Natural killer cell (primary cell): ENCODE measurements around the gene BCAS3. TPM values are rescaled to one million over a fixed set of nuclear protein-coding genes. Genes with fewer than 3 reads are reported as not detected.

Experiments used
- ATAC-seq, 3 donors: fragments of 150-1000 bp in 2 of 3; fragments of 200-7000 bp in 1 of 3; cut with Tn5 transposase; 1 replicate in 1 of 3; 2 replicates in 2 of 3; pipeline ENCODE4 v1.10.0; 2021; ENCODE audit warnings: mild to moderate bottlenecking in 2 of 3, moderate library complexity in 2 of 3
- DNase-seq, 2 donors: peaks; one replicate each; pipeline versions ENCODE4 v3.0.0 to v3.0.0-alpha.2; 2013 to 2021; ENCODE audit warnings: mixed read lengths in 1 of 2
- H3K27ac ChIP-seq: one replicate; pipeline ENCODE4 v1.5.1; 2013; ENCODE audit warnings: mild to moderate bottlenecking, low read length
- H3K27me3 ChIP-seq: one replicate; pipeline ENCODE4 v1.6.1; 2013; ENCODE audit warnings: low read length; ENCODE audit not compliant: control insufficient read depth, insufficient read depth
- H3K36me3 ChIP-seq: one replicate; pipeline ENCODE4 v1.6.1; 2013; ENCODE audit warnings: low read length; ENCODE audit not compliant: control insufficient read depth, insufficient read depth
- H3K4me1 ChIP-seq: one replicate; pipeline ENCODE4 v1.6.1; 2013; ENCODE audit warnings: low read length; ENCODE audit not compliant: control insufficient read depth, insufficient read depth
- H3K4me3 ChIP-seq: one replicate; pipeline ENCODE4 v1.5.1; 2013; ENCODE audit warnings: low read length
- H3K9me3 ChIP-seq: one replicate; pipeline ENCODE4 v1.6.1; 2013; ENCODE audit warnings: low read length; ENCODE audit not compliant: control insufficient read depth, insufficient read depth
- H3K27ac Mint-ChIP-seq, 2 donors: one replicate each; pipeline ENCODE4 v1.8.0; 2022; ENCODE audit warnings: mild to moderate bottlenecking in 2 of 2, mixed read lengths in 2 of 2, moderate library complexity in 1 of 2
- H3K27me3 Mint-ChIP-seq, 2 donors: one replicate each; pipeline ENCODE4 v1.8.0; 2022; ENCODE audit warnings: low read depth in 2 of 2, mixed read lengths in 2 of 2
- H3K36me3 Mint-ChIP-seq: one replicate; pipeline ENCODE4 v1.8.0; 2022; ENCODE audit warnings: mixed read lengths
- H3K4me1 Mint-ChIP-seq, 2 donors: one replicate each; pipeline ENCODE4 v1.8.0; 2022; ENCODE audit warnings: mixed read lengths in 2 of 2
- H3K4me3 Mint-ChIP-seq: one replicate; pipeline ENCODE4 v1.8.0; 2022; ENCODE audit warnings: mild to moderate bottlenecking, moderate library complexity, mixed read lengths
- H3K9me3 Mint-ChIP-seq, 2 donors: one replicate each; pipeline ENCODE4 v1.8.0; 2022; ENCODE audit warnings: mixed read lengths in 2 of 2
- CTCF ChIP-seq: fragments of 200-600 bp; IDR thresholded peaks from one replicate; pipeline ENCODE4 v1.8.0; 2022; ENCODE audit warnings: antibody characterized with exemption
- WGBS: methylation state at CpG from one replicate; pipeline ENCODE4 v1.1.7; 2013; ENCODE audit warnings: missing lambda C conversion rate; ENCODE audit not compliant: insufficient coverage; 5-methylcytosine and 5-hydroxymethylcytosine counted together
- intact Hi-C: fragments of 100-400 bp; cut with micrococcal nuclease; formaldehyde crosslinking; loops from one replicate; pipeline ENCODE4 v1.14.2; 2022
- total RNA-seq, 4 donors: library from RNA; stranded (reverse); fragments of 120-200 nt in 1 of 4; gene quantifications; one replicate each; pipeline versions ENCODE4 v1.2.3 to v1.2.4, GENCODE V29; 2013 to 2022

BCAS3 gene
- total RNA-seq, 3 donors from 2014 or later (not counting 1 experiment from before 2014, with no cell fraction given), result 60.5 to 87.8 (median 72.0) TPM

GRCh38 chr17:61406971-61407911, 729.6 kb downstream of the BCAS3 start:
- Mint-ChIP-seq H3K9me3 (no peaks in the 10 kb centered on the region), H3K4me1 (peaks cover 21 to 40% of the 10 kb centered on the region in 2 donors), H3K27ac (no peak overlapping the region), H3K4me3 (no peak overlapping the region), H3K36me3 (no peaks in the 10 kb centered on the region), H3K27me3 (peaks cover 45 to 58% of the 10 kb centered on the region in 2 donors)
- intact Hi-C loops, result no loop called here
- Histone ChIP-seq H3K27me3 (peaks cover 75% of the 10 kb centered on the region), H3K9me3 (peaks cover 2% of the 10 kb centered on the region), H3K36me3 (no peaks in the 10 kb centered on the region), H3K4me3 (no peak overlapping the region), H3K4me1 (peaks cover 72% of the 10 kb centered on the region), H3K27ac (no peak overlapping the region)
- 60% methylated on average over 8 of the region's 8 CpGs for WGBS
- TF ChIP-seq CTCF, result no peak
- no peak for DNase-seq
- ATAC-seq, result no peak

GRCh38 chr17:61408151-61409041, 730.7 kb downstream of the BCAS3 start:
- Histone ChIP-seq H3K9me3 (peaks cover 2% of the 10 kb centered on the region), H3K4me1 (peaks cover 75% of the 10 kb centered on the region), H3K36me3 (no peaks in the 10 kb centered on the region), H3K4me3 (no peak overlapping the region), H3K27me3 (peaks cover 68% of the 10 kb centered on the region), H3K27ac (no peak overlapping the region)
- peaks cover 9 to 35% of the 10 kb centered on the region in 2 donors for H3K4me1 Mint-ChIP-seq
- H3K27me3 Mint-ChIP-seq, result peaks cover 33 to 47% of the 10 kb centered on the region in 2 donors
- peak overlapping the region; percentile 66 for H3K4me3 Mint-ChIP-seq
- no peak for TF ChIP-seq CTCF
- no peaks in the 10 kb centered on the region for H3K36me3 Mint-ChIP-seq
- 14% methylated on average over 41 of the region's 41 CpGs for WGBS
- ATAC-seq (no peak), DNase-seq (peak; percentile 14 to 21)
- no peak overlapping the region for H3K27ac Mint-ChIP-seq
- H3K9me3 Mint-ChIP-seq, result no peaks in the 10 kb centered on the region
- intact Hi-C loops, result no loop called here

- peak in 2 of 3 donors; percentile 30 to 45 for ATAC-seq
- under 1% methylated on average over 70 of the region's 73 CpGs for WGBS
- peaks cover 25 to 39% of the 10 kb centered on the region in 2 donors for H3K27me3 Mint-ChIP-seq
- Histone ChIP-seq H3K27me3 (peaks cover 58% of the 10 kb centered on the region), H3K9me3 (peaks cover 2% of the 10 kb centered on the region), H3K4me3 (peak overlapping the region; percentile 4), H3K4me1 (peaks cover 64% of the 10 kb centered on the region), H3K27ac (no peak overlapping the region), H3K36me3 (no peaks in the 10 kb centered on the region)
- TF ChIP-seq CTCF, result no peak
- H3K4me1 Mint-ChIP-seq, result peaks cover 0 to 28% of the 10 kb centered on the region in 2 donors
- H3K27ac Mint-ChIP-seq, result no peak overlapping the region
- peak overlapping the region; percentile 68 for H3K4me3 Mint-ChIP-seq
- H3K9me3 Mint-ChIP-seq, result no peaks in the 10 kb centered on the region
- no peaks in the 10 kb centered on the region for H3K36me3 Mint-ChIP-seq
- DNase-seq, result peak; percentile 42 to 70
- intact Hi-C loops, result loop anchor here (5.0 to 10.0 kb wide), 2 partner anchors 143 to 175 kb away; no protein-coding TSS in a partner anchor
Observed at GRCh38 chr17:61409301-61410112, 731.9 kb downstream of the BCAS3 start.
